ENCODE measurements around the gene WNT4.

DNA sequence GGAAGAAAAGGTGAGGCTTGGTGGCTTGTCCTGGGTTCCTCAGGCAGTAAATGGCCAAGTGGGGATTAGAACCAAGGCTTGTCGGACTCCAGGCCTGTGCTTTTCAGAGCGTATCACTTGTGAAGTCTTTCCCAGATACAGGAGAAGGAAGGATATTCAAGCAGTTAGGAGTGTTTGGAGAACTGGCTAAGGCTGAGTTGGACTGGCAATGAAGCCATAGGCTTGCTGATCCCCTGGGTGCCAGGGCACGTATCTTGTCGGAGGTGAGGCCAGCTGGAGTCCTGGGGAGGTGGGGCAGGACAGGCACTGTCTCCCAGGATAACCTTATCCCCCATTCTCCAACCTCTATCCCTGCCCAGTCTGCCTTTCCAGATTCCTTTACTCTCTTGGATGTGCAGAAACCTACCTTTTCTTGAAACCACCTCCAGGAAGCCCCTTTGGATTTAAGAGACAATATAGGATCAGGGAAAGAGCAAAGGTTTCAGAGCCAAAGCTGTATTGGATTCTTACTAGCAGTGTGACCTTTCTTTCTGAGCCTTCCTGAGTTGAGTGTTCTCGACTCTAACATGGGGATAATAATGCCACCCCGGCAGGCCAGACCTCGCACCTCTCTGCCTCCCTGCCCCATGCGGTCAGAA is 18.2 kb downstream of the WNT4 start:
- TF ChIP-seq POLR2AphosphoS5 (IDR thresholded peaks at IDR 0.05), result no peak
- TF ChIP-seq, protein P1, sequence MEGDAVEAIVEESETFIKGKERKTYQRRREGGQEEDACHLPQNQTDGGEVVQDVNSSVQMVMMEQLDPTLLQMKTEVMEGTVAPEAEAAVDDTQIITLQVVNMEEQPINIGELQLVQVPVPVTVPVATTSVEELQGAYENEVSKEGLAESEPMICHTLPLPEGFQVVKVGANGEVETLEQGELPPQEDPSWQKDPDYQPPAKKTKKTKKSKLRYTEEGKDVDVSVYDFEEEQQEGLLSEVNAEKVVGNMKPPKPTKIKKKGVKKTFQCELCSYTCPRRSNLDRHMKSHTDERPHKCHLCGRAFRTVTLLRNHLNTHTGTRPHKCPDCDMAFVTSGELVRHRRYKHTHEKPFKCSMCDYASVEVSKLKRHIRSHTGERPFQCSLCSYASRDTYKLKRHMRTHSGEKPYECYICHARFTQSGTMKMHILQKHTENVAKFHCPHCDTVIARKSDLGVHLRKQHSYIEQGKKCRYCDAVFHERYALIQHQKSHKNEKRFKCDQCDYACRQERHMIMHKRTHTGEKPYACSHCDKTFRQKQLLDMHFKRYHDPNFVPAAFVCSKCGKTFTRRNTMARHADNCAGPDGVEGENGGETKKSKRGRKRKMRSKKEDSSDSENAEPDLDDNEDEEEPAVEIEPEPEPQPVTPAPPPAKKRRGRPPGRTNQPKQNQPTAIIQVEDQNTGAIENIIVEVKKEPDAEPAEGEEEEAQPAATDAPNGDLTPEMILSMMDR (IDR thresholded peaks at IDR 0.05), result no peak
